OCI-LY1 (cell line): ENCODE results near the gene EWSR1.

ENCODE experiments used
- H2AFZ ChIP-seq: fragments of 200-600 bp; sonication (generic), shearing (Covaris generic); 2 replicates; pipeline ENCODE4 v1.6.0; 2014; ENCODE audit warnings: antibody characterized with exemption, mild to moderate bottlenecking, low read length
- H3F3A ChIP-seq: fragments of 200-600 bp; sonication (generic), shearing (Covaris generic); 2 replicates; pipeline ENCODE4 v1.6.0; 2014; ENCODE audit warnings: mild to moderate bottlenecking, antibody characterized with exemption, low read length, moderate library complexity; ENCODE audit not compliant: insufficient read depth
- H3K27ac ChIP-seq: fragments of 200-600 bp; sonication (generic); 2 replicates; pipeline ENCODE4 v1.5.1; 2014; ENCODE audit warnings: low read length, mixed run types, mild to moderate bottlenecking, low read depth; ENCODE audit not compliant: poor library complexity, severe bottlenecking
- H3K27me3 ChIP-seq: fragments of 200-600 bp; sonication (generic); 2 replicates; pipeline ENCODE4 v1.6.0; 2014; ENCODE audit warnings: antibody characterized with exemption, mild to moderate bottlenecking, low read length, moderate library complexity; ENCODE audit not compliant: insufficient read depth
- H3K36me3 ChIP-seq: fragments of 200-600 bp; sonication (generic); 2 replicates; pipeline ENCODE4 v1.6.1; 2014; ENCODE audit warnings: mild to moderate bottlenecking, antibody characterized with exemption, low read length, moderate library complexity, mixed read lengths; ENCODE audit not compliant: insufficient read depth
- H3K4me1 ChIP-seq: fragments of 200-600 bp; sonication (generic); 2 replicates; pipeline ENCODE4 v1.5.1; 2014; ENCODE audit warnings: mild to moderate bottlenecking, low read length, moderate library complexity; ENCODE audit not compliant: insufficient read depth, severe bottlenecking
- H3K4me2 ChIP-seq: fragments of 200-600 bp; sonication (generic), shearing (Covaris generic); 2 replicates; pipeline ENCODE4 v1.6.1; 2014; ENCODE audit warnings: low read length
- H3K4me3 ChIP-seq: fragments of 200-600 bp; sonication (generic); 2 replicates; pipeline ENCODE4 v1.5.1; 2014; ENCODE audit warnings: low read length, low read depth, mild to moderate bottlenecking, mixed read lengths; ENCODE audit not compliant: poor library complexity, severe bottlenecking
- H3K79me2 ChIP-seq: fragments of 200-600 bp; shearing (Covaris generic); 2 replicates; pipeline ENCODE4 v1.6.1; 2016; ENCODE audit warnings: mixed run types, low read length, mixed read lengths; ENCODE audit not compliant: insufficient read depth
- H3K9ac ChIP-seq: fragments of 200-600 bp; sonication (generic), shearing (Covaris generic); 2 replicates; pipeline ENCODE4 v1.6.1; 2014; ENCODE audit warnings: mild to moderate bottlenecking, low read length, mixed read lengths
- H3K9me2 ChIP-seq: fragments of 200-600 bp; sonication (generic), shearing (Covaris generic); 2 replicates; pipeline ENCODE4 v1.6.1; 2014; ENCODE audit warnings: low read depth, mild to moderate bottlenecking, low read length, mixed read lengths
- H3K9me3 ChIP-seq: fragments of 200-600 bp; shearing (Covaris generic); 2 replicates; pipeline ENCODE4 v1.6.1; 2014; ENCODE audit warnings: low read length, mixed read lengths
- H4K20me1 ChIP-seq: fragments of 200-600 bp; sonication (generic), shearing (Covaris generic); 2 replicates; pipeline ENCODE4 v1.6.0; 2016; ENCODE audit warnings: mild to moderate bottlenecking, low read length; ENCODE audit not compliant: insufficient read depth
- EZH2 ChIP-seq: fragments of 200-600 bp; sonication (generic), shearing (Covaris generic); IDR thresholded peaks from 2 replicates; pipeline ENCODE4 v1.8.0; 2017; ENCODE audit warnings: borderline replicate concordance, mixed run types, mild to moderate bottlenecking, antibody characterized with exemption, low read length, moderate library complexity, mixed read lengths
- TF ChIP-seq, protein P1 (sequence below): fragments of 200-600 bp; sonication (generic), shearing (Covaris generic); IDR thresholded peaks from 2 replicates; pipeline ENCODE4 v1.5.1; 2017; ENCODE audit warnings: mild to moderate bottlenecking, antibody characterized with exemption, low read length, moderate library complexity, mixed read lengths

Gene EWSR1

DNA sequence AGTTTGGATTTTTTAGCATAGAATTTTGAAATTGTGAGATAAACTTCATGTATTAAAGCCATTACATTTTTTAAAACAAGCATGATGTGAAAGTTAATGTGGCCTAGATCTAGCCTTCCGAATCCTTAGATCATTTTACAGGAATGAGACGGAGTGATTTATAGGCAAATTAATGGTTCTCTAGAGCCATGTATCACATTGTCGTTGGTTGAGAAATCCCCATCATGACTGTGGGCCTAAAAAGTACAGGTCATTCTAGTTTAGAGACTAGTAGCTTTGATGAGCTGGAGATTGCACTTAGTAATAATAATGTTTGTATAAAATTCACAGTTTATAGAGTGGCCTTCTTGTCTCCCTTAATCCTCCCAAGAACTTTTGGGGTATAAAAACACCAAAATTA lies 7.1 kb downstream of the EWSR1 start:
- peaks cover 19% of the 10 kb centered on the region for H3K4me1 ChIP-seq
- H3K4me2 ChIP-seq, result no peak overlapping the region
- no peak overlapping the region for H3K27ac ChIP-seq
- peaks cover 100% of the 10 kb centered on the region for H3K36me3 ChIP-seq
- no peaks in the 10 kb centered on the region for H3F3A ChIP-seq
- H3K4me3 ChIP-seq, result no peak overlapping the region
- H3K9me3 ChIP-seq, result no peaks in the 10 kb centered on the region
- 0 out of 2 replicates have a peak, but pooled peaks cover 2% of the 10 kb centered on the region for H4K20me1 ChIP-seq
- H3K79me2 ChIP-seq, result peaks cover 80% of the 10 kb centered on the region
- TF ChIP-seq EZH2, result no peak
- TF ChIP-seq, protein P1, sequence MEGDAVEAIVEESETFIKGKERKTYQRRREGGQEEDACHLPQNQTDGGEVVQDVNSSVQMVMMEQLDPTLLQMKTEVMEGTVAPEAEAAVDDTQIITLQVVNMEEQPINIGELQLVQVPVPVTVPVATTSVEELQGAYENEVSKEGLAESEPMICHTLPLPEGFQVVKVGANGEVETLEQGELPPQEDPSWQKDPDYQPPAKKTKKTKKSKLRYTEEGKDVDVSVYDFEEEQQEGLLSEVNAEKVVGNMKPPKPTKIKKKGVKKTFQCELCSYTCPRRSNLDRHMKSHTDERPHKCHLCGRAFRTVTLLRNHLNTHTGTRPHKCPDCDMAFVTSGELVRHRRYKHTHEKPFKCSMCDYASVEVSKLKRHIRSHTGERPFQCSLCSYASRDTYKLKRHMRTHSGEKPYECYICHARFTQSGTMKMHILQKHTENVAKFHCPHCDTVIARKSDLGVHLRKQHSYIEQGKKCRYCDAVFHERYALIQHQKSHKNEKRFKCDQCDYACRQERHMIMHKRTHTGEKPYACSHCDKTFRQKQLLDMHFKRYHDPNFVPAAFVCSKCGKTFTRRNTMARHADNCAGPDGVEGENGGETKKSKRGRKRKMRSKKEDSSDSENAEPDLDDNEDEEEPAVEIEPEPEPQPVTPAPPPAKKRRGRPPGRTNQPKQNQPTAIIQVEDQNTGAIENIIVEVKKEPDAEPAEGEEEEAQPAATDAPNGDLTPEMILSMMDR, result no peak
- H3K27me3 ChIP-seq, result no peaks in the 10 kb centered on the region
- no peaks in the 10 kb centered on the region for H3K9me2 ChIP-seq
- H3K9ac ChIP-seq, result no peak overlapping the region
- no peak overlapping the region for H2AFZ ChIP-seq

DNA sequence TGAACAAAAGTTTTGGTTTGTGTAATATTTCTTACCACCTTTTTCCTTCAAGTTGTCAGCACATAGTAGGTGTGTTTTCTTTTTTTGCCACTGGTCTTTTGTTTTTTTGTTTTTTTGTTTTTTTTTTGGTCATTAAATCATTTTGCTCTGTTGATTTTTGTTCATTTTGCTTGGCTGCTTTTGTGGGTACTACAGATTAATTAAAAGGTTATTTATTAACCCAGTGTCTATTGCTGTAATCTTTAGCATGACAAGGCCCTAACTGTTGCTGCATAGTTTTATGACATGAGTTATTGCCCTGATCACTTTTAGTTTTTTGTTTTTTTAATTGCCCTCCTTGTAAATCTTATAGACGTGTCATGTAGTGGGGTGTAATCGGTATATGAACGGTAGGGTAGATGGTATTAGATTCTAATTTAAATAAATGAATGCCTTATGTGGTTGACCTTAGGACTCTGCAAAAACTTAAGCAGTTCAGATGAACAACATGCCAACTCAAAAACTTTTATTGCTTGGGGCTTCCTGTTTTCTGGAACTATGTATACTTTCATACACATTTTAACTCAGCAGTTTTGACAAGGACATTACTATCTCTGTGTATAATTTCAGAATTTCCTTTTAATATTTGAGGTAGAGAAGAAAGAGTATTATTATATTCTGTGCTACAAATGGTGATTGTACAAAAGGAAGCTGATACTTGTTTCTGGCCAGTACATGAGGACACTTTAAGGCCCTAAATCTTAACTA lies 7.9 kb downstream of the EWSR1 start:
- no peak overlapping the region for H3K4me2 ChIP-seq
- peaks cover 11% of the 10 kb centered on the region for H3K4me1 ChIP-seq
- H3K27me3 ChIP-seq, result no peaks in the 10 kb centered on the region
- H3K4me3 ChIP-seq, result no peak overlapping the region
- 0 out of 2 replicates have a peak, but pooled peaks cover 2% of the 10 kb centered on the region for H4K20me1 ChIP-seq
- H3K79me2 ChIP-seq, result peaks cover 72% of the 10 kb centered on the region
- peaks cover 97% of the 10 kb centered on the region for H3K36me3 ChIP-seq
- no peaks in the 10 kb centered on the region for H3K9me3 ChIP-seq
- H2AFZ ChIP-seq, result no peak overlapping the region
- TF ChIP-seq, protein P1, result no peak
- TF ChIP-seq EZH2, result no peak
- no peaks in the 10 kb centered on the region for H3K9me2 ChIP-seq
- no peaks in the 10 kb centered on the region for H3F3A ChIP-seq
- H3K9ac ChIP-seq, result no peak overlapping the region
- H3K27ac ChIP-seq, result no peak overlapping the region

DNA sequence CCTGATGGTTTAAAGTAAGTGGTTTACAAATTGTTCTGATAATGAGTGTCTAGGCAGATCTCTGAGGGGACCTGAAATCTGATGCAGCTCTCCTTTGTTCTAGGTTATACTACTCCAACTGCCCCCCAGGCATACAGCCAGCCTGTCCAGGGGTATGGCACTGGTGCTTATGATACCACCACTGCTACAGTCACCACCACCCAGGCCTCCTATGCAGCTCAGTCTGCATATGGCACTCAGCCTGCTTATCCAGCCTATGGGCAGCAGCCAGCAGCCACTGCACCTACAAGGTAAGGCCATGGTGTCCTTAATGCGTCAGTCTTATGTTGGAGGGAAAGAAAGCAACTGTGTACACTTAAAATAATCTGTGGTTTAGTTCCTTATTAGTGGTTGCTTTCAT lies 9.9 kb downstream of the EWSR1 start:
- no peaks in the 10 kb centered on the region for H3K9me3 ChIP-seq

More for the DNA sequence above, 9.9 kb downstream of the EWSR1 start:
- 0 out of 2 replicates have a peak, but pooled peaks cover 2% of the 10 kb centered on the region for H4K20me1 ChIP-seq
- no peaks in the 10 kb centered on the region for H3K9me2 ChIP-seq
- H3K4me2 ChIP-seq, result no peak overlapping the region
- no peak overlapping the region for H3K27ac ChIP-seq
- no peak overlapping the region for H2AFZ ChIP-seq
- no peaks in the 10 kb centered on the region for H3F3A ChIP-seq
- peaks cover 97% of the 10 kb centered on the region for H3K36me3 ChIP-seq
- no peaks in the 10 kb centered on the region for H3K4me1 ChIP-seq
- H3K27me3 ChIP-seq, result no peaks in the 10 kb centered on the region
- peaks cover 53% of the 10 kb centered on the region for H3K79me2 ChIP-seq
- TF ChIP-seq, protein P1, result no peak
- TF ChIP-seq EZH2, result no peak
- no peak overlapping the region for H3K4me3 ChIP-seq
- H3K9ac ChIP-seq, result no peak overlapping the region
